Measurements from ENCODE around the gene ZFYVE1. TPM values are rescaled to one million over a fixed set of nuclear protein-coding genes. Genes with fewer than 3 reads are reported as not detected.
"Not testable (repeated sequence)": the region's sequence is repeated elsewhere in the genome, so short reads cannot be mapped to it uniquely, and the experiment has no call there.

ZFYVE1 gene
- total RNA-seq, 1 experiment from 2014 or later = 13.3 TPM

- H3K4me1 Mint-ChIP-seq (ENCODE audit: insufficient read depth, unreplicated experiment) = peaks cover 32% of the 10 kb centered on the region
- POLR2A ChIA-PET = interaction anchor here (1.2 kb wide), 1 partner anchor 13 kb away, joined by 4 read pairs; no protein-coding TSS in a partner anchor
- intact Hi-C loops (cut with micrococcal nuclease) = no loop called here
- no peaks in the 10 kb centered on the region for H3K9me3 Mint-ChIP-seq (ENCODE audit: unreplicated experiment)
- TF ChIP-seq, protein P1, sequence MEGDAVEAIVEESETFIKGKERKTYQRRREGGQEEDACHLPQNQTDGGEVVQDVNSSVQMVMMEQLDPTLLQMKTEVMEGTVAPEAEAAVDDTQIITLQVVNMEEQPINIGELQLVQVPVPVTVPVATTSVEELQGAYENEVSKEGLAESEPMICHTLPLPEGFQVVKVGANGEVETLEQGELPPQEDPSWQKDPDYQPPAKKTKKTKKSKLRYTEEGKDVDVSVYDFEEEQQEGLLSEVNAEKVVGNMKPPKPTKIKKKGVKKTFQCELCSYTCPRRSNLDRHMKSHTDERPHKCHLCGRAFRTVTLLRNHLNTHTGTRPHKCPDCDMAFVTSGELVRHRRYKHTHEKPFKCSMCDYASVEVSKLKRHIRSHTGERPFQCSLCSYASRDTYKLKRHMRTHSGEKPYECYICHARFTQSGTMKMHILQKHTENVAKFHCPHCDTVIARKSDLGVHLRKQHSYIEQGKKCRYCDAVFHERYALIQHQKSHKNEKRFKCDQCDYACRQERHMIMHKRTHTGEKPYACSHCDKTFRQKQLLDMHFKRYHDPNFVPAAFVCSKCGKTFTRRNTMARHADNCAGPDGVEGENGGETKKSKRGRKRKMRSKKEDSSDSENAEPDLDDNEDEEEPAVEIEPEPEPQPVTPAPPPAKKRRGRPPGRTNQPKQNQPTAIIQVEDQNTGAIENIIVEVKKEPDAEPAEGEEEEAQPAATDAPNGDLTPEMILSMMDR (IDR thresholded peaks at IDR 0.05; ENCODE audit: unreplicated experiment) = no peak
- no TSS peak for BruUV-seq (replicated peaks)
- no peak overlapping the region for H3K4me3 Mint-ChIP-seq (ENCODE audit: unreplicated experiment)
- CTCF ChIA-PET = interaction anchor here (0.5 kb wide), 1 partner anchor 32 kb away, joined by 3 read pairs; no protein-coding TSS in a partner anchor
- peaks cover 74% of the 10 kb centered on the region for H3K36me3 Mint-ChIP-seq (ENCODE audit: insufficient read depth, unreplicated experiment)
- H3K27me3 Mint-ChIP-seq (ENCODE audit: insufficient read depth, unreplicated experiment) = no peaks in the 10 kb centered on the region
- no peak for DNase-seq (ENCODE audit: unreplicated experiment)
- H3K27ac Mint-ChIP-seq (ENCODE audit: low read depth, unreplicated experiment) = peak overlapping the region; percentile 2
Observed at GRCh38 chr14:72966038-72966437, 60.9 kb downstream of the ZFYVE1 start.

DNA sequence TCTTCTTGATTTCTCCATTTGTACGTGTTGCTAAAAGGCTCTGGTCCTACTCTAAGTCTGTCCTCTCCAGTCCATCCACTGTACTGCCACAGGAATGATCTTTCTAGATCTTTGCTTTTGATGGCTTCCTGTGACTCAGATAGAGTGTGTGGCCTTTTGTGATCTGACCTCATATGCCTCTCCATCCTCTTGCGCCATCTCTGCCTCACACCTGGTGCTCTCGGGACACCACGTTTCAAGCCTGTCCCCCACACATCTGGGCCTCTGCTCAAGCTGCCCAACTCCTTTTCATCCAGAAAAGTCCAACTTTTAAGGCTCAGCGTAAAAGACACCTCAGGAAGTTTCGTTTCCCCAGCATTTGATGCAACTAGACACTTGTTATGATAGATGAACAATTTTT, 61.7 kb downstream of the ZFYVE1 start:
- intact Hi-C loops (cut with micrococcal nuclease) = no loop called here
- peak; percentile 55 for DNase-seq (ENCODE audit: unreplicated experiment)

DNA sequence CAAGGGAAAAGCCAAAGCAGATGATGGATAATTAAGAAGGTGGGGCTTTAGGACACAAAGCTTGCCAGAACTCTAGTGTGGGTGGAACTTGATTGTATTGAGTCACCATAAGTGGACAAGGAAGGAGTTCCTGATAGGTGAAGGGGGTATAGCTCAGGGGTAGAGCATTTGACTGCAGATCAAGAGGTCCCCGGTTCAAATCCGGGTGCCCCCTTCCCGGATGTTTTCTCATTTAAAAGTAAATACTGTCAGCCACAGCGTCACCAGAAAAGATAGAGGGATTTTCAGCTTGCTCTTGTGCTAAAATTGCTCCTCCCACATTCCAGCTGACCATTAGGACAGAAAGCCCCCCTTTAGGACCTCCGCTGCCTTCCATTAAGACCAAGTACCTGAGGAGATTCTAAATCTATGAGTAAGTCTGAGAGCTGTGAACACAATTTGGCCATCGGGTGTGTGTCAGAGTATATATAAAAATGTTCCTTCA, 64.0 kb downstream of the ZFYVE1 start:
- TSS peak; percentile 98 for BruUV-seq (replicated peaks)
- H3K27me3 Mint-ChIP-seq (ENCODE audit: insufficient read depth, unreplicated experiment) = no peaks in the 10 kb centered on the region
- peak; percentile 89 for DNase-seq (ENCODE audit: unreplicated experiment)
- peak overlapping the region; percentile 88 for H3K27ac Mint-ChIP-seq (ENCODE audit: low read depth, unreplicated experiment)
- ChIA-PET CTCF (interaction anchor here (0.8 to 4.0 kb wide), 2 partner anchors 14 to 63 kb away, joined by 4 to 35 read pairs; no protein-coding TSS in a partner anchor), POLR2A (interaction anchor here (0.6 to 3.1 kb wide), 8 partner anchors 14 to 825 kb away, joined by 3 to 23 read pairs (median 4); partner anchors contain the start of genes PSEN1, RBM25 and ZFYVE1)
- peaks cover 34% of the 10 kb centered on the region for H3K4me1 Mint-ChIP-seq (ENCODE audit: insufficient read depth, unreplicated experiment)
- no peaks in the 10 kb centered on the region for H3K9me3 Mint-ChIP-seq (ENCODE audit: unreplicated experiment)
- peak overlapping the region; percentile 17 for H3K4me3 Mint-ChIP-seq (ENCODE audit: unreplicated experiment)
- H3K36me3 Mint-ChIP-seq (ENCODE audit: insufficient read depth, unreplicated experiment) = peaks cover 69% of the 10 kb centered on the region
- TF ChIP-seq, protein P1 (IDR thresholded peaks at IDR 0.05; ENCODE audit: unreplicated experiment) = no peak
- intact Hi-C loops (cut with micrococcal nuclease) = no loop called here

More for the DNA sequence above, 61.7 kb downstream of the ZFYVE1 start:
- Mint-ChIP-seq H3K36me3 (ENCODE audit: insufficient read depth, unreplicated experiment) (peaks cover 75% of the 10 kb centered on the region), H3K27me3 (ENCODE audit: insufficient read depth, unreplicated experiment) (no peaks in the 10 kb centered on the region), H3K27ac (ENCODE audit: low read depth, unreplicated experiment) (peak overlapping the region; percentile 2), H3K4me1 (ENCODE audit: insufficient read depth, unreplicated experiment) (peaks cover 34% of the 10 kb centered on the region), H3K9me3 (ENCODE audit: unreplicated experiment) (no peaks in the 10 kb centered on the region), H3K4me3 (ENCODE audit: unreplicated experiment) (no peak overlapping the region)
- BruUV-seq (replicated peaks) = no TSS peak
- ChIA-PET CTCF (no interaction called here), POLR2A (interaction anchor here (1.2 kb wide), 1 partner anchor 14 kb away, joined by 4 read pairs; no protein-coding TSS in a partner anchor)
- TF ChIP-seq, protein P1 (IDR thresholded peaks at IDR 0.05; ENCODE audit: unreplicated experiment) = no peak

DNA sequence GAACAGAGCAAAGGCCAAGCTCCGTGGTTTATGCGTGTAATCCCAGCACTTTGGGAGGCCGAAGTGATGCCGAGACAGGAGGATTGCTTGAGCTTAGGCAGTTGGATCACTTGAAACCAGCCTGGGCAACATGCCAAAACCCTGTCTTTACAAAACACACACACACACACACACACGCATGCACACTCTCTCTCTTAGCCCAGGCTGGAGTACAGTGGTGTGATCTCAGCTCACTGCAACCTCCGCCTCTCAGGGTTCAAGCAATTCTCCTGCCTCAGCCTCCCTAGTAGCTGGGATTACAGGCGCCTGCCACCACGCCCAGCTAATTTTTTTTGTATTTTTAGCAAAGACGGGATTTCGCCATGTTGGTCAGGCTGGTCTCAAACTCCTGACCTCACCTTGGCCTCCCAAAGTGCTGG, 64.6 kb downstream of the ZFYVE1 start:
- H3K4me1 Mint-ChIP-seq (ENCODE audit: insufficient read depth, unreplicated experiment) = peaks cover 34% of the 10 kb centered on the region
- H3K27me3 Mint-ChIP-seq (ENCODE audit: insufficient read depth, unreplicated experiment); BruUV-seq (replicated peaks); intact Hi-C loops (cut with micrococcal nuclease); H3K9me3 Mint-ChIP-seq (ENCODE audit: unreplicated experiment): not testable (repeated sequence)
- H3K36me3 Mint-ChIP-seq (ENCODE audit: insufficient read depth, unreplicated experiment) = peaks cover 71% of the 10 kb centered on the region
- peak overlapping the region; percentile 88 for H3K27ac Mint-ChIP-seq (ENCODE audit: low read depth, unreplicated experiment)
- ChIA-PET CTCF (interaction anchor here (0.6 to 4.0 kb wide), 2 partner anchors 14 to 1641 kb away, joined by 3 to 35 read pairs; no protein-coding TSS in a partner anchor), POLR2A (interaction anchor here (0.6 to 3.1 kb wide), 8 partner anchors 10 to 362 kb away, joined by 3 to 23 read pairs (median 4); partner anchors contain the start of genes RBM25 and ZFYVE1)
- H3K4me3 Mint-ChIP-seq (ENCODE audit: unreplicated experiment) = peak overlapping the region; percentile 17
- peak; percentile 67 for DNase-seq (ENCODE audit: unreplicated experiment)

All from MCF 10A (cell line).